Myocyte (in vitro differentiated cells): ENCODE measurements around the gene RCN1. TPM values are rescaled to one million over a fixed set of nuclear protein-coding genes. Genes with fewer than 3 reads are reported as not detected.

ENCODE experiments used
- DNase-seq: peaks from one replicate; pipeline ENCODE4 v3.0.0-alpha.2; 2012; ENCODE audit warnings: low read depth
- total RNA-seq: library from RNA; depleted of rRNA; stranded (reverse); fragments of >200 nt; gene quantifications from 2 replicates; pipeline ENCODE4 v1.2.3, GENCODE V29; 2014

Gene RCN1
- total RNA-seq, 1 donor from 2014 or later = 242 TPM

- no peak for DNase-seq
Measured at GRCh38 chr11:32151027-32151426, 60.2 kb downstream of the RCN1 start.

DNA sequence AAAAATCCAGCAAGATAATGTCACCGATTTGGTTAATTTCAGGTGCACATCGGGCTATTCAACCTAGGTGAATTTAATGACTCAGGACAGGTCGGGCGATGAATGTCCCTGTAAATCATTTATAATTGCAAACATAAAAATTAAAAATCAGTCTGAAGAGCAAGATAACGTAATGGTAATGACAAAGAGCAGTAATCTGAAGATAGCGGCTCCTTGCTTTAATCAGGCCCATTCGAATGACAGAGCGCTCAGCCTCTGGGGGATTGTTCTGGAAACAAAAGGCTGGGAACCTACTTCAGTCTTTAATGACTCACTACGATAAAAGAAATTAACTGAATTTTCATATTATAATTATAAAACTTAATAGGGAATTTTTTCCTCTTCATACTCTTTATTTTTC lies 61.3 kb downstream of the RCN1 start:
- no peak for DNase-seq

- DNase-seq = no peak
Measured at GRCh38 chr11:32152821-32153220, 61.9 kb downstream of the RCN1 start.

DNA sequence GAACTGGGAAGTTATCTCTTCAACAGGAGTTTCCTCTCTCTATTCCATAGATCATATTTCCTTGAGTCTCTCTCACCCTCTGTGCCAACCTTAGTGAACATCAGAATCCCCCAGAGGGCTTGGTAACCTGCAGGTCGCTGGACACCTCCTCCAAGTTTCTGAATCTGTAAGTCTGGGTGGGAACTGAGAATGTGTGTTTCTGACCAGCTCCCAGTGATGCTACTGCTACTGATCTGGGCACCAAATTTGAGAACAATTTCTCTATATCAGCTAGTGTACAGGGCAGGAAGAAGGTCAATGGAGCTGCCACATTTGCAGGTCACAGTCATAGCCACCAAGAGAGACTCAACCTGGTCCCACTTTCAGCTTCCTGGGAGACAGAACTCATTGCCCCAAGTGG lies 62.9 kb downstream of the RCN1 start:
- no peak for DNase-seq

GRCh38 chr11:32154275-32154674 lies 63.4 kb downstream of the RCN1 start:
- peak; percentile 52 for DNase-seq
